Neuronal stem cell (in vitro differentiated cells): ENCODE data around the gene NCAM2.

Source experiments
- DNase-seq: peaks from one replicate; pipeline ENCODE4 v3.0.0-alpha.2; 2013; ENCODE audit warnings: low spot score
- H2AFZ ChIP-seq: one replicate; pipeline ENCODE4 v1.6.1; 2013; ENCODE audit warnings: mild to moderate bottlenecking, low read length, inconsistent platforms
- H2AK5ac ChIP-seq: 2 replicates; pipeline ENCODE4 v1.6.1; 2013; ENCODE audit warnings: low read depth, mild to moderate bottlenecking, inconsistent platforms, low read length, moderate library complexity, mixed read lengths
- H2BK120ac ChIP-seq: 2 replicates; pipeline ENCODE4 v1.6.1; 2013; ENCODE audit warnings: low read depth, mild to moderate bottlenecking, inconsistent platforms, low read length, moderate library complexity, mixed read lengths
- H2BK12ac ChIP-seq: one replicate; pipeline ENCODE4 v1.6.1; 2013; ENCODE audit warnings: low read length, inconsistent platforms
- H2BK15ac ChIP-seq: 2 replicates; pipeline ENCODE4 v1.6.1; 2013; ENCODE audit warnings: mild to moderate bottlenecking, low read length, inconsistent platforms, mixed read lengths
- H2BK5ac ChIP-seq: one replicate; pipeline ENCODE4 v1.6.1; 2013; ENCODE audit warnings: inconsistent platforms, mild to moderate bottlenecking, low read length, moderate library complexity
- H3K14ac ChIP-seq: one replicate; pipeline ENCODE4 v1.6.1; 2013; ENCODE audit warnings: low read length, inconsistent platforms
- H3K18ac ChIP-seq: 2 replicates; pipeline ENCODE4 v1.6.1; 2013; ENCODE audit warnings: low read length, inconsistent platforms
- H3K23ac ChIP-seq: 2 replicates; pipeline ENCODE4 v1.6.1; 2013; ENCODE audit warnings: low read depth, mild to moderate bottlenecking, mixed read lengths, low read length, inconsistent platforms; ENCODE audit not compliant: poor library complexity
- H3K27ac ChIP-seq: replicated peaks from 3 replicates; pipeline ENCODE4 v1.5.1; 2013; ENCODE audit warnings: low read length, inconsistent platforms
- H3K27me3 ChIP-seq, 3 experiments: 2 replicates each; pipeline ENCODE4 v1.6.1; 2013; ENCODE audit warnings: low read length in 3 of 3, mild to moderate bottlenecking in 2 of 3, inconsistent platforms in 1 of 3, low read depth in 1 of 3, mixed read lengths in 1 of 3, moderate library complexity in 1 of 3; ENCODE audit not compliant: control insufficient read depth in 3 of 3, insufficient read depth in 3 of 3
- H3K36me3 ChIP-seq, 2 donors: replicated peaks in 1 of 2; 2 replicates each; pipeline ENCODE4 v1.6.1; 2013; ENCODE audit warnings: low read length in 2 of 2; ENCODE audit not compliant: control insufficient read depth in 2 of 2, insufficient read depth in 2 of 2
- H3K4ac ChIP-seq: 2 replicates; pipeline ENCODE4 v1.6.1; 2013; ENCODE audit warnings: inconsistent platforms, mild to moderate bottlenecking, low read length, moderate library complexity
- H3K4me1 ChIP-seq, 2 donors: 1 replicate in 1 of 2; 2 replicates in 1 of 2; pipeline ENCODE4 v1.6.1; 2013; ENCODE audit warnings: low read length in 2 of 2, low read depth in 1 of 2; ENCODE audit not compliant: control insufficient read depth in 2 of 2, insufficient read depth in 1 of 2
- H3K4me2 ChIP-seq: one replicate; pipeline ENCODE4 v1.6.1; 2013; ENCODE audit warnings: mild to moderate bottlenecking, low read length, inconsistent platforms; ENCODE audit not compliant: insufficient read depth, poor library complexity, severe bottlenecking
- H3K4me3 ChIP-seq, 2 donors: 2 replicates each; pipeline ENCODE4 v1.5.1; 2013; ENCODE audit warnings: low read length in 2 of 2, mild to moderate bottlenecking in 2 of 2, inconsistent platforms in 1 of 2, moderate library complexity in 1 of 2
- H3K79me1 ChIP-seq: one replicate; pipeline ENCODE4 v1.6.1; 2013; ENCODE audit warnings: low read depth, mild to moderate bottlenecking, inconsistent platforms, low read length, moderate library complexity
- H3K9ac ChIP-seq: one replicate; pipeline ENCODE4 v1.6.1; 2013; ENCODE audit warnings: mild to moderate bottlenecking, low read depth, low read length, inconsistent platforms; ENCODE audit not compliant: poor library complexity
- H3K9me3 ChIP-seq, 2 donors: replicated peaks in 1 of 2; 2 replicates each; pipeline versions ENCODE3 to v1.6.1; 2013; ENCODE audit warnings: low read length in 2 of 2, mild to moderate bottlenecking in 2 of 2, inconsistent platforms in 1 of 2, low read depth in 1 of 2, mixed read lengths in 1 of 2, moderate library complexity in 1 of 2; ENCODE audit not compliant: control insufficient read depth in 2 of 2, insufficient read depth in 1 of 2
- H4K8ac ChIP-seq: one replicate; pipeline ENCODE4 v1.6.1; 2013; ENCODE audit warnings: low read depth, mild to moderate bottlenecking, inconsistent platforms, low read length, moderate library complexity
- H4K91ac ChIP-seq: one replicate; pipeline ENCODE4 v1.6.1; 2013; ENCODE audit warnings: low read length, low read depth, mild to moderate bottlenecking, inconsistent platforms; ENCODE audit not compliant: poor library complexity
- WGBS, 2 donors: extraction: QIAGEN DNeasy Blood & Tissue Kit; methylation state at CpG; one replicate each; pipeline ENCODE4 v1.1.7; 2013; ENCODE audit warnings: missing lambda C conversion rate in 2 of 2, mixed read lengths in 1 of 2; ENCODE audit not compliant: insufficient read length in 2 of 2, insufficient replicate concordance in 1 of 2; ENCODE audit errors: extremely low coverage in 2 of 2; 5-methylcytosine and 5-hydroxymethylcytosine counted together

The NCAM2 gene

DNA sequence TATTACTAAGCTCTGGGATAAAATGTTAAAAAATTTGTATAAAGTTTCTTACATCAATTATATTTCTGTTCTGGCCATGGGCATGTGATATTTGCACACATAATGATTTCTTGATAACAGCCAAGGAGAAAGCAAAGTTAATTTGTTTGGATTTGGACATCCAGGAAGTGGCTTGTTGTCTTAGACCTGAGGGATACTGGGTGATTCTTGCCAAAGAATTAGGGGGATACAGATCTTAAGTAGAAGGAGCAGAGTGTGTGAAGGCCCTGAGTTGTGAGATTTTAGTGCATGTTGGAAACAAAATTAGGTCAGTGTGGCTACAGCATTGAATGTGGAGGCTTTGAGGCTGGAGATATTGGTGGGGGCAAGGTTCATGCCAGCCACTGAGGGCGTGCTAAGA lies 65.6 kb downstream of the NCAM2 start:
- Histone ChIP-seq H3K18ac (no peak overlapping the region), H3K27ac (no peak overlapping the region), H3K36me3 (no peaks in the 10 kb centered on the region), H3K4ac (no peak overlapping the region), H4K91ac (no peak overlapping the region), H3K9me3 (no peaks in the 10 kb centered on the region), H4K8ac (no peak overlapping the region), H3K4me1 (no peaks in the 10 kb centered on the region), H3K79me1 (no peaks in the 10 kb centered on the region), H3K27me3 (no peaks in the 10 kb centered on the region), H3K14ac (no peak overlapping the region), H2AFZ (no peak overlapping the region), H3K4me3 (no peak overlapping the region), H2BK12ac (no peak overlapping the region), H2AK5ac (no peak overlapping the region), H3K4me2 (no peak overlapping the region), H3K23ac (no peak overlapping the region), H2BK120ac (no peak overlapping the region), H2BK5ac (no peak overlapping the region), H3K9ac (no peak overlapping the region), H2BK15ac (no peak overlapping the region)
- no peak for DNase-seq
- WGBS, 2 donors = no CpG with 5 or more reads among the region's 1 CpG

DNA sequence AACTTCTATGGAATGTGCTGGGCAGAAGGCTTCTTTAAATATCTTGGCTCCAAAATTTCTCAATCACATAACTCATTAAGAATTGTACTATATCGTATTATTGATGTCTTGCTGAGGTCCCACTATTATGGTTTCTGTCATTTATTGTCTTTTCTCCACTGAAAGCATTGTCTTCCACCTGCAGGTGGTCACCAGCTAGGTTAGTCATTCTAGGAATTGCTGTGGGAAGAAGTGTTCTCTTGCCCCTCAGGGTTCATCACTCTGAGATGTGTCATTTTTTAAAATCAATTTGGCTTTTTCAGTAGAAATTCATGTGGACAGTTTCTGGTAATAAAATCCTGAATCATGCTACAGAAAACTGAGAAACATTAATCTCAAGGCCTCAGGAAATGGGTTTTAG lies 66.1 kb downstream of the NCAM2 start:
- Histone ChIP-seq H3K14ac (no peak overlapping the region), H2AFZ (no peak overlapping the region), H3K27ac (no peak overlapping the region), H2BK120ac (no peak overlapping the region), H3K4me3 (no peak overlapping the region), H3K4me2 (no peak overlapping the region), H4K8ac (no peak overlapping the region), H2BK12ac (no peak overlapping the region), H3K18ac (no peak overlapping the region), H3K9ac (no peak overlapping the region), H2BK15ac (no peak overlapping the region), H4K91ac (no peak overlapping the region), H3K9me3 (no peaks in the 10 kb centered on the region), H3K79me1 (no peaks in the 10 kb centered on the region), H3K4me1 (no peaks in the 10 kb centered on the region), H3K23ac (no peak overlapping the region), H3K4ac (no peak overlapping the region), H3K27me3 (no peaks in the 10 kb centered on the region), H3K36me3 (no peaks in the 10 kb centered on the region), H2BK5ac (no peak overlapping the region), H2AK5ac (no peak overlapping the region)
- no CpG with 5 or more reads among the region's 1 CpG for WGBS, 2 donors
- no peak for DNase-seq

- H3K4me2 ChIP-seq = no peak overlapping the region
- no peak overlapping the region for H3K9ac ChIP-seq
- no peak overlapping the region for H3K4me3 ChIP-seq
- no peaks in the 10 kb centered on the region for H3K4me1 ChIP-seq
- H3K36me3 ChIP-seq = no peaks in the 10 kb centered on the region
- H3K27ac ChIP-seq = no peak overlapping the region
- no peaks in the 10 kb centered on the region for H3K27me3 ChIP-seq
- no peak overlapping the region for H2BK15ac ChIP-seq
- no peak overlapping the region for H2BK5ac ChIP-seq
- H3K79me1 ChIP-seq = no peaks in the 10 kb centered on the region
- no peak overlapping the region for H3K18ac ChIP-seq
- H4K8ac ChIP-seq = no peak overlapping the region
- no peak overlapping the region for H3K4ac ChIP-seq
- no peak overlapping the region for H2BK12ac ChIP-seq
- no peak for DNase-seq
- no peaks in the 10 kb centered on the region for H3K9me3 ChIP-seq
- H2BK120ac ChIP-seq = no peak overlapping the region
- H3K23ac ChIP-seq = no peak overlapping the region
- H2AK5ac ChIP-seq = no peak overlapping the region
- H2AFZ ChIP-seq = no peak overlapping the region
- no peak overlapping the region for H4K91ac ChIP-seq
- H3K14ac ChIP-seq = no peak overlapping the region
Observed at GRCh38 chr21:21067375-21067774, 69.2 kb downstream of the NCAM2 start.

DNA sequence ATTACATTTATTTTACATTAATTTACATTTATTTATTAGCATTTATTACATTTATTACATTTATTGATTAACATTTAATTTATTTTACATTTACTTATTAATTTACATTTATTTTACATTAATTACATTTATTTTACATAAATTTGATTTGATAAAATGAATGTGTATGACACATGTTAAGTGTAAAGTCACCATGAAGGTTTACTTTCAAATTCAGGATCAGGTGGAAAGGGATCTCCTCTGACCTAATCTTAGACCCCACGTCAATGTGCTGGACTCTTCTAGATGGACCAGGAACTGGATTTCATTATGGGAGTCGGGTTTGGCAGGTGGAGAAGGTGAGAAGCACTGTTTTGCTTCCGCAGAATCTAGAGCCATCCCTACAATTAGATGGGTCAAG lies 76.1 kb downstream of the NCAM2 start:
- no peaks in the 10 kb centered on the region for H3K27me3 ChIP-seq
- no peak overlapping the region for H2BK15ac ChIP-seq
- H3K4ac ChIP-seq = no peak overlapping the region
- DNase-seq = no peak
- no peak overlapping the region for H3K14ac ChIP-seq
- H3K27ac ChIP-seq = no peak overlapping the region
- no peaks in the 10 kb centered on the region for H3K79me1 ChIP-seq
- no peak overlapping the region for H3K23ac ChIP-seq
- H3K4me1 ChIP-seq = peaks cover 0 to 2% of the 10 kb centered on the region in 2 donors
- WGBS, 2 donors = no CpG with 5 or more reads among the region's 3 CpGs
- H3K18ac ChIP-seq = no peak overlapping the region
- H2BK5ac ChIP-seq = no peak overlapping the region
- no peak overlapping the region for H2BK120ac ChIP-seq
- no peak overlapping the region for H3K4me3 ChIP-seq
- H3K36me3 ChIP-seq = no peaks in the 10 kb centered on the region
- H2AFZ ChIP-seq = no peak overlapping the region
- no peaks in the 10 kb centered on the region for H3K9me3 ChIP-seq
- no peak overlapping the region for H4K8ac ChIP-seq
- H4K91ac ChIP-seq = no peak overlapping the region
- no peak overlapping the region for H2BK12ac ChIP-seq
- H3K9ac ChIP-seq = no peak overlapping the region
- no peak overlapping the region for H2AK5ac ChIP-seq
- H3K4me2 ChIP-seq = no peak overlapping the region
